T-helper 9 cell (primary cell): ENCODE measurements around the gene RNU1-2.
"Not testable (repeated sequence)": the region's sequence is repeated elsewhere in the genome, so short reads cannot be mapped to it uniquely, and the experiment has no call there.

Experiments
- DNase-seq: peaks from one replicate; pipeline ENCODE4 v3.0.0-alpha.2; 2020
- total RNA-seq, 2 donors: gene quantifications; one replicate each; lab custom pipeline; 2026; lab: John Stamatoyannopoulos, UW

RNU1-2 gene
- total RNA-seq, result 2.4 to 2.9 reads per million in 2 donors

GRCh38 chr1:16895598-16896315 is at the start of gene RNU1-2:
Gene RNU1-2 (plus strand): TSS chr1:16895980.
- peak; percentile 67 for DNase-seq

- not testable (repeated sequence) for DNase-seq
These were observed 39.6 kb upstream of the RNU1-2 start for GRCh38 chr1:16856201-16856600.

- not testable (repeated sequence) for DNase-seq
These were observed 36.4 kb upstream of the RNU1-2 start for GRCh38 chr1:16859167-16860041.

GRCh38 chr1:16860048-16860447 is 35.7 kb upstream of the RNU1-2 start:
- not testable (repeated sequence) for DNase-seq

- DNase-seq, result not testable (repeated sequence)
These were observed 33.9 kb upstream of the RNU1-2 start for GRCh38 chr1:16861832-16862245.

- DNase-seq, result not testable (repeated sequence)
These were observed 33.4 kb upstream of the RNU1-2 start for GRCh38 chr1:16862415-16862814.

GRCh38 chr1:16863024-16863423 is 32.8 kb upstream of the RNU1-2 start:
- not testable (repeated sequence) for DNase-seq

GRCh38 chr1:16866926-16867707 is 28.7 kb upstream of the RNU1-2 start:
- not testable (repeated sequence) for DNase-seq

GRCh38 chr1:16868787-16869186 is 27.0 kb upstream of the RNU1-2 start:
- DNase-seq, result not testable (repeated sequence)

- DNase-seq, result not testable (repeated sequence)
These were observed 25.8 kb upstream of the RNU1-2 start for GRCh38 chr1:16869996-16870395.

GRCh38 chr1:16871171-16871570 is 24.6 kb upstream of the RNU1-2 start:
- DNase-seq, result not testable (repeated sequence)

- DNase-seq, result peak; percentile 36
These were observed 23.4 kb upstream of the RNU1-2 start for GRCh38 chr1:16872152-16873075.

GRCh38 chr1:16873076-16873879 is 22.5 kb upstream of the RNU1-2 start:
- peak; percentile 57 for DNase-seq

- not testable (repeated sequence) for DNase-seq
These were observed 20.6 kb upstream of the RNU1-2 start for GRCh38 chr1:16874968-16875765.

- not testable (repeated sequence) for DNase-seq
These were observed 14.0 kb upstream of the RNU1-2 start for GRCh38 chr1:16881742-16882141.

- DNase-seq, result no peak
These were observed 12.8 kb upstream of the RNU1-2 start for GRCh38 chr1:16882986-16883385.

GRCh38 chr1:16884487-16884886 is 11.3 kb upstream of the RNU1-2 start:
- DNase-seq, result not testable (repeated sequence)

- DNase-seq, result no peak
These were observed 8.7 kb upstream of the RNU1-2 start for GRCh38 chr1:16886860-16887605.
